GM15510 (cell line): ENCODE results near the gene RNU4-1.

Experiments
- POLR2A ChIP-seq: IDR thresholded peaks from 3 replicates; pipeline ENCODE4 v1.6.1; 2011; ENCODE audit warnings: borderline replicate concordance; ENCODE audit not compliant: insufficient read length; ENCODE audit errors: extremely low read depth

RNU4-1 gene

GRCh38 chr12:120249875-120250795, 42.9 kb downstream of the RNU4-1 start:
- no peak for TF ChIP-seq POLR2A

- no peak for TF ChIP-seq POLR2A
Measured at GRCh38 chr12:120249266-120249874, 43.7 kb downstream of the RNU4-1 start.

- TF ChIP-seq POLR2A, result no peak
Measured at GRCh38 chr12:120247621-120248030, 45.4 kb downstream of the RNU4-1 start.

DNA sequence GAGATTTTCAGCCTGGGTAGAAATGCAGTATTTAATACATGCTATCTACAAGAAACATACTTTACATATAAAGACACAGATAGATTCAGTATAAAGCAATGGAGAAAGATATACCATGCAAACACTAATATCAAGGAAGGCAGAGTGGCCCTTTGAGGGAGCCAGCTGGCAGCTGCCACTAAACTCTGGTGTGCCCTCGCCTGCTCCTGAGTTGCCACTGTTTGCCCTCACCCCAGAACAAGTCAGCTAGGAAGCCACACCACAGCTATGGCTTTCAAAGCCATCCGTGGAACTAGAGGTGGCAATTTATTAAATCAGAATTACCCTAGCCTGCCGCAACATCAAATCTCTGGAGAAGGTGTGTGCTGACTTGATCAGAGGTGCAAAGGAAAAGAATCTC, 45.9 kb downstream of the RNU4-1 start:
- no peak for TF ChIP-seq POLR2A
